ENCODE data around the gene ZNF362.

The ZNF362 gene

GRCh38 chr1:33267468-33268205 lies 11.3 kb downstream of the ZNF362 start:
- DNase-seq (ENCODE audit: low read depth in 2 of 2), result no peak

GRCh38 chr1:33268457-33268856 lies 12.2 kb downstream of the ZNF362 start:
- DNase-seq (ENCODE audit: low read depth in 2 of 2), result no peak

GRCh38 chr1:33268927-33269610 lies 12.8 kb downstream of the ZNF362 start:
- no peak for DNase-seq (ENCODE audit: low read depth in 2 of 2)

GRCh38 chr1:33269621-33270020 lies 13.3 kb downstream of the ZNF362 start:
- DNase-seq (ENCODE audit: low read depth in 2 of 2), result no peak

GRCh38 chr1:33270379-33270778 lies 14.1 kb downstream of the ZNF362 start:
- DNase-seq (ENCODE audit: low read depth in 2 of 2), result no peak

GRCh38 chr1:33270808-33271465 lies 14.6 kb downstream of the ZNF362 start:
- DNase-seq (ENCODE audit: low read depth in 2 of 2), result no peak

DNA sequence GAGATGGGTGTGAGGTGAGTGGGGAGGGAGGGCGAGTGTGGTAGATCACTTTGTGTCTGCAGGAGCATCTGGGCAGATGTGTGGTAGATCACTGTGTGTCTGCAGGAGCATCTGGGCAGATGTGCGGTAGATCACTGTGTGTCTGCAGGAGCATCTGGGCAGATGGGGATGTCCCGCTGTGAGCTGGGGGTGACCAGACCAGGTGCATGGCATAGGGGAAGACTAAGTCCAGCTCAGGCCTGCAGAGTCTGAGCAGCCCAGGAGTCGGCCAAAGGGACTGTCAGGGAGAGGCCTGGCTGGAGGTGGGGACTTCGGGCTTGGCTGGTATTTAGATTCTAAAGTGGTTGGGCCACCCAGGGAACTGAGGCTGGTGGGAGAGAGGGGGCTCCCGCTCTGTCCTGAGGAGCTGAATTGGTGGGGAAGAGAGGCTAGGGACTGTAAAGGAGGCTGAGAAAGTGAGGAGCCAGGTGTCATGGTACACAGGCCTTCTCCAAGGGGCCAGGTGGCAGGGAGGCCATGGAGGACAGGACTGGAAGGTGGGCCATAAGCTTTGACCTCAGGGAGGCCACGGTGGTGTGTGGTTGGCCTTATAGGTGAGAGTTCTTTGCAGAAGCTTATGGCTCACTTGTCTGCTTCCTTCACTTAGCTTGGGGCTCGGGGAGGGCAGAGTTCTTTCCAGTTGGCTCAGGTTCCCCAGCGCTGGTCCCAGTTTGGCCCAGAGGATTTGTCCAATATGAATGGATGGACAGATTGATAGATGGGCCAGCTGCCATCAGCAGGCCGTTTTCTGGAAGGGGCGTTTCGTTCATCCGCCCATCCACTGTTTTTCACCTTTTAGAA lies 15.6 kb downstream of the ZNF362 start:
- DNase-seq (ENCODE audit: low read depth in 2 of 2), result no peak

- DNase-seq (ENCODE audit: low read depth in 2 of 2), result no peak
Measured at GRCh38 chr1:33272509-33272908, 16.2 kb downstream of the ZNF362 start.

- DNase-seq (ENCODE audit: low read depth in 2 of 2), result no peak
Measured at GRCh38 chr1:33272930-33273329, 16.6 kb downstream of the ZNF362 start.

DNA sequence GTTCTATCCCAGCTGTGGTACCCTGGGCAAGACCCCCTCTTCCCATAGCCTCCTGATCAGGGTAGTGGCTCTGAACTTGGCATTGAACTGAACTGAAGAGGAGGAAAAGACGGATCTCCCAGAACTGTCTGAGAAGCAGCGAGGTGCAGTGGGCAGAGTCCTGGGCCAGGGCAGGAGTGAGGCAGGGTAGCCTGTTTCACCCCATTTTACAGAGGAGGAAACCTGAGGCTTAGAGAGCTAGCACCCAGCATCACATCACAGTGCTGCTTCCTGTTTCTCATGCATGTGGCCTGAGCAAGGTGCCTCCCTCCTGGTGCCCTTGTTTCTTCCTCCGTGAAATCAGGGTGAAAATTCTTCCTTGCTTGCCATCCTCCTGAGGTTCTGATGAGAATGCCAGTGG lies 17.1 kb downstream of the ZNF362 start:
- no peak for DNase-seq (ENCODE audit: low read depth in 2 of 2)

GRCh38 chr1:33273961-33274371 lies 17.7 kb downstream of the ZNF362 start:
- no peak for DNase-seq (ENCODE audit: low read depth in 2 of 2)

DNA sequence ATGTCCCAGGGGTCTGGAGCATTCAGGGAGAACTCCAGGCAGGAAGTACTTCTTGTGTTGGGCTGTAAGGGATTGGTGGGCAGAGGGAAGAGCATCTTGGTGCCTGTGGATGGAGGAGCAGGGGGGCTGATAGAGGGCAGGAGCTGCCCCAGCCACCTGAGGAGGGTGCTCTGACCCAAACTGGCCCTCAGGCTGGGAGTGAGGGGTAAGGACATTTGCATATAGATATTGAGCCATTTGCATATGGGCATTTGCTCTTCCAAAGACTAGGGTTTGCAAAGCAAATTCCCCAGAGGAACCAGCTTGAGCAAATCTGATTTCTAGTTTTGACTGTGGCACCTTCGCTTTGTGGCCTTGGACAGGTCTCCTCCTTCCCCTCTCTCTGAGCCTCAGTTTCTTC lies 18.2 kb downstream of the ZNF362 start:
- no peak for DNase-seq (ENCODE audit: low read depth in 2 of 2)

- DNase-seq (ENCODE audit: low read depth in 2 of 2), result no peak
Measured at GRCh38 chr1:33275195-33275594, 18.9 kb downstream of the ZNF362 start.

DNA sequence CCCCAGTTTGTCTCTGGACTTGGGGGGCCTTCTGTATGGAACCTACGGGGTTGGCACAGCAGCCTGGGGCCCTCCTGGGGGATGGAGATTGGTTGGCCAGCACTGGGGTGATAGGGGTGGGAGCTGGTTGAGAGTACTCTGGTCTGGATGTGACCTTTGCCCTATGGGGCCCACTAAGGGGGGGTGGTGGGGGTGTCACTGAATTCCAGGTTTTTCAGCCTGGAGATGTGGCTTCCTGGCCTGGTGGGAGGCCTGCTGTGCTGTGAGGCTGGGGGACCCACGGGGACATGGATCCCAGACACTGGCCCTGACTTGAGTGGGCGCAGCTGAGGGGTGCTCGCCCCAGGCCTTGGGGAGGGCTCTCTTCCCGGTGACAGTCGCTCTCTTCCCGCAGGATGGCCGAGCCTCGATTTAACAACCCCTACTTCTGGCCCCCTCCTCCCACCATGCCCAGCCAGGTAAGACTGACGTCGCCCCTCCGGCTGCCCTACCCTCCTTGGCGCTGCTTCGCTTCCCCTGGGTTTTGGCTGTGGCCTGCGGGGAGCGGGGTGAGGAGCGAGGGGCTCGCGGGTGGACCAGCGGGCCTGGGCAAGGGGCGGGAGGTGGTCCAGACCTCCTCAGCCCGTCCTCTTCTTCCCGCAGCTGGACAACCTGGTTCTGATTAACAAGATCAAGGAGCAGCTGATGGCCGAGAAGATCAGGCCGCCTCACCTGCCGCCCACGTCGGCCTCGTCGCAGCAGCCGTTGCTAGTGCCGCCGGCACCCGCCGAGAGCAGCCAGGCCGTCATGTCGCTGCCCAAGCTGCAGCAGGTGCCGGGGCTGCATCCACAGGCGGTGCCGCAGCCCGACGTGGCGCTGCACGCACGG lies 19.6 kb downstream of the ZNF362 start:
- no peak for DNase-seq (ENCODE audit: low read depth in 2 of 2)

DNA sequence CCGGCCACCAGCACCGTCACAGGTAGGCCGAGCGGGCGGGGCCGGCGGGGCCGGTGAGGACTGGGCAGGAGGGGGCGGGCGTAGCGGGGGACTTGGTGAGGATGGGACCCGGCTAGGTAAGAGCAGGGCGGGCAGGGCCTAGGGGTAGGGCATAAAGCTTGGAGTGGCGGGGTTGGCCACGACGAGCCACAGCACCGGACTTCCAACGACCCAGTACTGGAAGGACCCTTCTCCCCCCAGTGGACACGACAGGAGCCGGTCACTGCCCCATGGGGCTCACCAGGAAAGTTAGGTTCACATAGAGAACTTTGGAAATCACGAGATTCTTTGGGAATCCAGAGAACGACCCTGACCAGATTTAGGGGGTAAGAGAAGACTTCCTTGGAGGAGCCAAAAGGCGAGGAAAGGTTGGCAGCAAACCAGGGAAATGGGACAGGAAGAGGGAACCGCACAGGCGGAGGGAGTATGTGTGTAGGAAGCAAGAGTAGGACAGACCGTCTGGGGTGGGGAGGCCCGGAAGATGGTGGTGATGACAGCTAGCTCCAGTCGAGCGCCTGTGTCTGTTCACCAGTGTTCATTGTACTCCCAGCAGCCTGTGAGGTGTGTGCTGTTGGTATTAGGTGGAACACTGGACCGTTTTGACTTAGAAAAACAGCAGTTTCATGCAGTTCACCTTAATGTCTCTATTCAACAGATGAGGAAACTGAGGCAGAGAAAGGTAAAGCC lies 20.4 kb downstream of the ZNF362 start:
- DNase-seq (ENCODE audit: low read depth in 2 of 2), result no peak

DNA sequence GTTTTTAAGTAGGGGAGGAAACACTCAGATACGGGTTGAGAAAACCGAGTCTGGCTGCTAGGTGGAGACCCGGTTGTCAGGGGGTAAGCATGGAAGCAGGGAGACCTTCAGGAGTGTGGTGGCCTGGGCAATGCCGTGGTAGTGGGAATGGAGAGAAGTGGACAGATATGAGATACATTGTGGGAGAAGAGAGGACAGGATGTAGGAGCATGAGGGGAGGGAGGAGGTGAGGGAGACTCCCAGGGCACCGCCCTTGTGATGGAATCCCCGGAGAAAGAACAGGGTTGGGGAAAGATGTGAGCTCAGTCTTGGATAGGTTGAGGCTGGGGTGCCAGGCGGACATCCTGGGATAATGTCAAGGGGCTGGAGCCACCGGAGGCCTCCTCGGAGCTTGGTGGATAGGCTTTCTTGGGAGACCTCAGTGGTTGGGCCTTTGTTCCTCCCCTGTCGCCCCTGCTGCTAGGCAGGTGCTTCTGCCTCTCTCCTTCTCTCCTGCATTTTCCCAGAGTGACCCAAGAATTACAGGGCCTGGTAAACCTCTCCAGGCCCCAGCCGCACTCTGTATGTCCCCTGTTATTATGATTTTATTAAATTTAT lies 21.3 kb downstream of the ZNF362 start:
- DNase-seq (ENCODE audit: low read depth in 2 of 2), result no peak

DNA sequence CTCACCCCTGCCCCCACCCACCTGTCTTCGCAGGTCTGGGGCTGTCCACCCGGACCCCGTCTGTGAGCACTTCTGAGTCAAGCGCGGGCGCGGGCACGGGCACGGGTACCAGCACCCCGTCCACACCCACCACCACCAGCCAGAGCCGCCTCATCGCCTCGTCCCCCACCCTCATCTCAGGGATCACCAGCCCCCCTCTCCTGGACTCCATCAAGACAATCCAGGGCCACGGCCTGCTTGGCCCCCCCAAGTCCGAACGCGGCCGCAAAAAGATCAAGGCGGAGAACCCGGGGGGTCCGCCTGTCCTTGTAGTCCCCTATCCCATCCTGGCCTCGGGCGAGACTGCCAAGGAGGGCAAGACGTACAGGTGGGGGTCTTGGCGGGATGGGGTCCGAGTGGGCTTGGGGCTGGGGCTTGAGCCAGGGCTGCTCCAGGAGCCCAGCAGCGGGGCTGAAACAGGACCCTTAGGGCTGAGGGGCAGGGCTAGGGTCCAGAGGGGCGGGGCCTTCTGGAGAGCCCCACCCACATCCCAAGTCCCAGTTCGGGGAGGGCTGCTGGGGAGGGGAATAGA lies 23.9 kb downstream of the ZNF362 start:
- no peak for DNase-seq (ENCODE audit: low read depth in 2 of 2)

DNA sequence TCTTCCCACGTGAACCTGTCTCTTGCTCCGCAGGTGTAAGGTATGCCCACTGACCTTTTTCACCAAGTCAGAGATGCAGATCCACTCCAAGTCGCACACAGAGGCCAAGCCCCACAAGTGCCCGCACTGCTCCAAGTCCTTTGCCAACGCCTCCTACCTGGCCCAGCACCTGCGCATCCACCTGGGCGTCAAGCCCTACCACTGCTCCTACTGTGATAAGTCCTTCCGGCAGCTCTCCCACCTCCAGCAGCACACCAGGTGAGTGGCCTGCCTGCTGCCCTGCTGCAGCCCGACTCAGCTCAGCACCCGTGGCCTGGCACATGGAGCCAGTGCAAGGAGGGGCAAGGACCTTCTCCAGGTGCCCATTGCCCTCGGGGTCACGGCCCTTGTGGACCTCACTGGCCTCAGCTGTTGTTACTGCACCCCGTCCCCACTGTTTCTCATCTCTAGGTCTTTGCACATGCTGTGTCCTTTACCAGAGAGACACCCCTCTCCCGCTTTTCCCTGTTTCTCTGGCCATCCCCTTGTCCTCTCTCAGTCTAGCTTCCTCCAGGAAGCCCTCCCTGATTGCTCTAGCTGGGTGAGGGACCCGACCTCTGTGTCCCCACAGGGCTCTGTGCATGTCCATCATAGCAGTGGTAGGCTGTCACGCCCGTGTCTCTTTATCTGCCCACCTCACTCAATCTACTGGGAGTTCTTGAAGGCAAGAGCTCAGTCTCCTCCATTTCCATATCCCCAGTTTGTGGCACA lies 25.4 kb downstream of the ZNF362 start:
- DNase-seq (ENCODE audit: low read depth in 2 of 2), result no peak

- DNase-seq (ENCODE audit: low read depth in 2 of 2), result no peak
Measured at GRCh38 chr1:33282791-33283190, 26.5 kb downstream of the ZNF362 start.

All from fibroblast of skin of left biceps (primary cell).